ENCODE data around the gene GJA8.
"Not testable (repeated sequence)": the region's sequence is repeated elsewhere in the genome, so short reads cannot be mapped to it uniquely, and the experiment has no call there.

The GJA8 gene

DNA sequence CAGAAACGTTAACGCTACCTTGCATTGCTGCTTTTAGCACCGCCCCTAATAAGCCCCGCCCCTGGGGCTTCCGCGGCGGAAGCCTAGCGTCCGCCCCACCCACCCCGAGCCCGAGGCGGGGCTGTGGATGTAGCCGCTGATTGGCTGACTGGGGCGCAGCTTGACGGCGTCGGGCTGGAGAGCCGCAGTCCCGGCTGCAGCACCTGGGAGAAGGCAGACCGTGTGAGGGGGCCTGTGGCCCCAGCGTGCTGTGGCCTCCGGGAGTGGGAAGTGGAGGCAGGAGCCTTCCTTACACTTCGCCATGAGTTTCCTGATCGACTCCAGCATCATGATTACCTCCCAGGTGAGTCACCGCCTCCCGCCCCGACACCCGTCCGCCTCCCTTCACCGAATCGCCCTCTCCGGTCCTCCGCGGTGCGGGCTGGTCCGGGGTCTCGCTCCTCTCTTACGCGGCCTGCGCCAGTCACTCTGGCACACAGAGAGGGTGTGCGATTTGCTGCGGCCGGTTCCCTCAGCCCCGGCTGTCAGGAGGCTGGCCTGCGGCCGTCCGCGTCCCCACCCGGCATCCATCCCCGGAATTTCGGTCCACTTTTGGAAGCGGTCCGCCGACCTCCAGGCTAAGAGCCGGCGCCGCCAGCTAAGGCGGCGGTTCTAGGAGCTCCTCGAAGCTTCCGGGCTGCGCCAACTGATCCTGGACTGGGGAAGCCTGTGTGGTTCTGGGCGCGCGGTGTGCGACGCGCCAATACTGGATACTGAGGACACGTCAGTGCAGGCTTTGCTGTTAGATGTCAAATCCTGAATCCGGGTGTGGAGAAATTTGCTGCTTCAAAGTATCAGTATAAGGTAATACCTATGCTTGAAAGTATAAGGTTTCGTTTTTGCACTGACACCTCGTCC is 25.9 kb downstream of the GJA8 start, which contains the start of gene GPR89B:
GPR89B (plus strand) TSS at position 185 of the 897 bp plus-strand sequence; CDS start at position 302, 117 bp downstream.
- DNase-seq = peak; percentile 53

DNA sequence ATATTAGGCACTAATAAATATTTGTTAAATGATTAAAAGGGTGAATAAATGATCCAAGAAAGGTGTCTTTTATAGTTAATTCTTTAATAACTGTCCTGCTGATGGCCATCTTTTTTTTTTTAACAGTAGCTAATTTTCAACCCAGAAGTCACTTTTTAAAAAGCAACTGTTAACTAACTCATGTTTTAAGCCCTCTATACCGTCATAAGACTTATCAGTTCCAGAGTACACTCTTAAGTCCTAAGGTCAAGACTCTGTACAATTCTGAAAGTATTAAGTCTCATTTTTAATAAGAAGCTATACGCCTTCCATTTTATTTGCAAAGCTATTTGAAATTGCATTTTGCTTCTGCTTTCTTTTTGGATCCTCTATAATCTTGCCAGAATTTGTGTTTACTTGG is 28.5 kb downstream of the GJA8 start:
- DNase-seq = not testable (repeated sequence)

DNA sequence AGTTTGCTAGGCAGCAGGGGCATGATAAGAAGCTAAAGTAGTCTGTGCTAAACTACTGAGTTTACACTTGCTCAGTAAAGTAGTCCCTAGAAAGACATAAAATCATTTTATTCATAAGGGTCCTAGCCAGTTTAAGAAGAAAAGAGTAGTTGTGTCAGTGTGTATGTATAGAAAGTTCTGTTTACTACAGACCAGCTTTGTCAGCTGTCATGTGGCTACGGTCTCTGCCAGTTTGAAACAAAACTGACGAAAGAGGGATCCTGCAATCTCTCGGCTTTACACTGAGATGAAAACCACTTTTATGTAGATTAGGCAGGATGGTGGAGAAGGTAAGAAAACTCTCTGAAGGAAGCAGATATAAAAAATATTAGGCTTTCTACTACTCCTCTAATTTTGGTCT is 32.7 kb downstream of the GJA8 start:
- not testable (repeated sequence) for DNase-seq

DNA sequence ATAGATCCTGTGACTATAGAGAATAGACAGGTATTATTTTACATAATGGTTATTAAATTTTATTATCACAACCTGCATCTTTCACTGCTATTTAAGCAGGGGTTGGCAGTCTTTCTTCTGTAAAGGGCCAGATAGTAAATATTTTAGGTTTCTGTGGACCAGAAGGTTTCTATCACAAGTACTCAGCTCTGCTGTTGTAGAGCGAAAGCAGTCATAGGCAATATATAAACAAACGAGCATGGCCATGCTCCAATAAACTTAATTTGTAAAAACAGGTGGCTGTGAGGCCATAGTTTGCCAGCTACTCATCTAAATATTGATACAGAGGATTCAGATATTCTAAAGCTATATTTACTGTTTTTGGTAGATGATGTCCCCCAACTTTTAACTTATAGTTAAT is 37.9 kb downstream of the GJA8 start:
- not testable (repeated sequence) for DNase-seq

DNA sequence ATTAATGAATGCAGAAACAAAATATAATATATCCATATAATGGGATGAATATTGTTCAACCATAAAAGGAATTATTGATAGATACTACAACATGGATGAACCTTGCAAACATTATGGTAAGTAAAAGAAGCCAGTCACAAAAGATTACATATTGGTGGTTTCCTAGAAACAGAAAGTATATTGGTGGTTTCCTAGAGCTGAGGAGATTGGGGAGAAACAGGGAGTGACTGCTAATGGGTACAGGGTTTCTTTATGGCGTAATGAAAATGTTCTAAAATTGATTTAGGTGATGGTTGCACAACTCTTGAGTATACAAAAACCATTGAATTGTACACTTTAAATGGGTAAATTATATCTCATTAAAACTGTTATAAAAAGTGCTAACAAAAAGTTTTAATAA is 40.0 kb downstream of the GJA8 start:
- DNase-seq = not testable (repeated sequence)

DNA sequence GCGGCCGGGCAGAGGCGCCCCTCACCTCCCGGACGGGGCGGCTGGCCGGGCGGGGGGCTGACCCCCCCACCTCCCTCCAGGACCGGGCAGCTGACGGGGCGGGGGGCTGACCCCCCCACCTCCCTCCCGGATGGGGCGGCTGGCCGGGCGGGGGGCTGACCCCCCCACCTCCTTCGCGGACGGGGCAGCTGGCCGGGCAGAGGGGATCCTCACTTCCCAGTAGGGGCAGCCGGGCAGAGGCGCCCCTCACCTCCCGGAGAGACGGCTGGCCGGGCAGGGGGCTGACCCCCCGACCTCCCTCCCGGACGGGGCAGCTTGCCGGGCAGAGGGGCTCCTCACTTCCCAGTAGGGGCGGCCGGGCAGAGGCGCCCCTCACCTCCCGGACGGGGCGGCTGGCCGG is 46.9 kb downstream of the GJA8 start:
- not testable (repeated sequence) for DNase-seq
